Transverse colon (tissue), 4 donors: Measurements from ENCODE around the gene OSBPL9.

ENCODE experiments used
- EP300 ChIP-seq: sonication (generic); formaldehyde crosslinking; IDR thresholded peaks from one replicate; pipeline ENCODE4 v1.6.1; 2017; ENCODE audit warnings: antibody characterized with exemption, low read depth
- POLR2A ChIP-seq: fragments of 450-650 bp; IDR thresholded peaks from one replicate; pipeline ENCODE4 v1.6.1; 2016; ENCODE audit warnings: antibody characterized with exemption, mild to moderate bottlenecking, moderate library complexity
- POLR2AphosphoS5 ChIP-seq, 3 donors: sonication (generic); formaldehyde crosslinking; IDR thresholded peaks; one replicate each; pipeline ENCODE4 v1.6.1; 2016; ENCODE audit warnings: antibody characterized with exemption in 3 of 3
- TF ChIP-seq, protein P1 (sequence below), 5 experiments: fragments of 200-600 bp in 3 of 5; fragments of 450-650 bp in 2 of 5; sonication (generic) in 3 of 5; IDR thresholded peaks; 1 replicate in 2 of 5; 2 replicates in 3 of 5; pipeline ENCODE4 v1.5.1; 2016 to 2017; ENCODE audit warnings: antibody characterized with exemption in 5 of 5, inconsistent platforms in 3 of 5, mild to moderate bottlenecking in 2 of 5, moderate library complexity in 1 of 5

DNA sequence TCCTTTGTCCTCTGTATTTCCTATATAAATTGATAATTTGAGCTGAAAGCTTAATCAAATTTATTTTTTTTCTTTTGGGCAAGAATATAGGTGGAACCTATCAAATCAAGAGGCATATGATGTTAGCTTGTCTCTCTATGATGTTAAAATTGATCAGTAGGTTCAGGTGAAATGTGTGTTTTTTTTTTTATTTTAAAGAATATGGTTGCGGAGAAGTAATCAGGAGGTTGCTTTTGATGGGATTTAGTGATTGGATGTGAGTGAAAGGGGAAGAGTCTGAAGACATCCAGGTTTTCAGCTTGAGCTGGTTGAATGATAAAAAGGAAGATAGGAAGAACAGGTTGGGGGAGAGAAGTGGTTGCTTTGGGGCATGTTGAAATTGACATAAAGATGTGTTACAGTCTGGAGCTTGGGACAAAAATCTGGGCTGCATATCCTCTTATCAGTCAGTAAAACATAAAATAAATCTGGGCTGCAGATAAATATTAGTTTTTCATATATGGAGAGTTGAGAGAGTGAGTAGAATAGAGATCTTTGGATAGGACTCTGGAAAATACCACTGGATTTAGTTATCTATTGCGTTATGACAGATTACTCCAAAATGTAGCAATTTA, 5.1 kb downstream of the OSBPL9 start:
- TF ChIP-seq, protein P1, sequence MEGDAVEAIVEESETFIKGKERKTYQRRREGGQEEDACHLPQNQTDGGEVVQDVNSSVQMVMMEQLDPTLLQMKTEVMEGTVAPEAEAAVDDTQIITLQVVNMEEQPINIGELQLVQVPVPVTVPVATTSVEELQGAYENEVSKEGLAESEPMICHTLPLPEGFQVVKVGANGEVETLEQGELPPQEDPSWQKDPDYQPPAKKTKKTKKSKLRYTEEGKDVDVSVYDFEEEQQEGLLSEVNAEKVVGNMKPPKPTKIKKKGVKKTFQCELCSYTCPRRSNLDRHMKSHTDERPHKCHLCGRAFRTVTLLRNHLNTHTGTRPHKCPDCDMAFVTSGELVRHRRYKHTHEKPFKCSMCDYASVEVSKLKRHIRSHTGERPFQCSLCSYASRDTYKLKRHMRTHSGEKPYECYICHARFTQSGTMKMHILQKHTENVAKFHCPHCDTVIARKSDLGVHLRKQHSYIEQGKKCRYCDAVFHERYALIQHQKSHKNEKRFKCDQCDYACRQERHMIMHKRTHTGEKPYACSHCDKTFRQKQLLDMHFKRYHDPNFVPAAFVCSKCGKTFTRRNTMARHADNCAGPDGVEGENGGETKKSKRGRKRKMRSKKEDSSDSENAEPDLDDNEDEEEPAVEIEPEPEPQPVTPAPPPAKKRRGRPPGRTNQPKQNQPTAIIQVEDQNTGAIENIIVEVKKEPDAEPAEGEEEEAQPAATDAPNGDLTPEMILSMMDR (IDR thresholded peaks at IDR 0.05), result no peak
- TF ChIP-seq POLR2A (no peak), EP300 (no peak), POLR2AphosphoS5 (IDR thresholded peaks at IDR 0.05) (no peak)
